Kidney epithelial cell (primary cell): ENCODE data around the gene ROCK2. TPM values are rescaled to one million over a fixed set of nuclear protein-coding genes. Genes with fewer than 3 reads are reported as not detected.

ENCODE experiments used
- DNase-seq: peaks from one replicate; pipeline ENCODE4 v3.0.0-alpha.2; 2010; ENCODE audit warnings: low read depth
- H3K27me3 ChIP-seq: 2 replicates; pipeline ENCODE4 v1.6.0; 2011; ENCODE audit warnings: low read length; ENCODE audit not compliant: control insufficient read depth, insufficient read depth
- H3K36me3 ChIP-seq: 2 replicates; pipeline ENCODE4 v1.5.1; 2011; ENCODE audit warnings: low read length; ENCODE audit not compliant: control insufficient read depth, insufficient read depth
- H3K4me3 ChIP-seq: 2 replicates; pipeline ENCODE4 v1.5.1; 2011; ENCODE audit warnings: low read depth, mild to moderate bottlenecking, control low read depth, low read length
- total RNA-seq: library from RNA; depleted of rRNA; stranded (reverse); fragments of >200 nt; gene quantifications from 2 replicates; pipeline ENCODE4 v1.2.3, GENCODE V29; 2015
- TF ChIP-seq, protein P1 (sequence below): IDR thresholded peaks from 2 replicates; pipeline ENCODE4 v1.5.1; 2011; ENCODE audit warnings: mild to moderate bottlenecking, moderate library complexity, low read length, control low read depth, inconsistent platforms; ENCODE audit not compliant: insufficient read depth, poor library complexity, severe bottlenecking

ROCK2 gene
- total RNA-seq, 1 donor from 2014 or later: 26.4 TPM

DNA sequence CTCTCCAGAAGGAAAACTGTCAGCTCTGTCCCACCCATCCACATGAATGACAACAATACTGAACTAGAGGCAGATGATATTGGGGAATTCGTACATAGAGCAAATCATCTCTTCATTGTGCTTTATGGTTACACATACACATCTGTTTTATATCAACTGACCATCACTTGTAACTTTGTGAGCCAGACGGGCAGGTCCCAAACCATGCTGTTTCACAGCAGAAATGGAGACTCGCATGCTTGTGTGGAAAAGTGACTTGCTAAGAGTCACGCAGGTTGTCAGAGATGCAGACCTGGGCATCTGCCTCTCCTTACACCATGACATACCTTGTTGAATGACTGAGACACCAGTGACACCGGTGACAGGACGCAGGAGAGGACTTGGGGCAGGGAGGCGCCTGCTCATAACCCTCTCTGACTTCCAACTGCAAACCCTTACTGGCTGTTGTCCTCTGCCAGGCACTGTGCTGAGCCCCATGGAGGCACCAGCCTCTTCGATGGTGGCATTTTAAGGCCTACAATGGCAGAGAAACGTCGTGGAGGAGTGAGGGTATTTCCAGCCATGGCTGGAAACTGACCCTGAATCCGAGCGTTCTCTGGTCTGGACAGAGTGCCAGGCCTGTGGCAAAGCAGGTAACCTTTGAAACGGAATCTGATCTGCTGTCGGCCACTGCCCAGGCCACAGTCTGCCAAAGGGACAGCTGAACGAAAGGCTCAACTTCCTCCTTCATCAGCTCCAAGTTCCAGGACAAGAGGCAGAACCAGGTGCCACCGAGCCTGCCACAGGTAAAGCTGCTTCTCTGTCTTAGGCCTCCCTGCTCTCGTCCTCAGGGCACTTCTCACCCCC, 26.9 kb upstream of the ROCK2 start:
- H3K36me3 ChIP-seq: no peaks in the 10 kb centered on the region
- TF ChIP-seq, protein P1, sequence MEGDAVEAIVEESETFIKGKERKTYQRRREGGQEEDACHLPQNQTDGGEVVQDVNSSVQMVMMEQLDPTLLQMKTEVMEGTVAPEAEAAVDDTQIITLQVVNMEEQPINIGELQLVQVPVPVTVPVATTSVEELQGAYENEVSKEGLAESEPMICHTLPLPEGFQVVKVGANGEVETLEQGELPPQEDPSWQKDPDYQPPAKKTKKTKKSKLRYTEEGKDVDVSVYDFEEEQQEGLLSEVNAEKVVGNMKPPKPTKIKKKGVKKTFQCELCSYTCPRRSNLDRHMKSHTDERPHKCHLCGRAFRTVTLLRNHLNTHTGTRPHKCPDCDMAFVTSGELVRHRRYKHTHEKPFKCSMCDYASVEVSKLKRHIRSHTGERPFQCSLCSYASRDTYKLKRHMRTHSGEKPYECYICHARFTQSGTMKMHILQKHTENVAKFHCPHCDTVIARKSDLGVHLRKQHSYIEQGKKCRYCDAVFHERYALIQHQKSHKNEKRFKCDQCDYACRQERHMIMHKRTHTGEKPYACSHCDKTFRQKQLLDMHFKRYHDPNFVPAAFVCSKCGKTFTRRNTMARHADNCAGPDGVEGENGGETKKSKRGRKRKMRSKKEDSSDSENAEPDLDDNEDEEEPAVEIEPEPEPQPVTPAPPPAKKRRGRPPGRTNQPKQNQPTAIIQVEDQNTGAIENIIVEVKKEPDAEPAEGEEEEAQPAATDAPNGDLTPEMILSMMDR: no peak
- no peak overlapping the region for H3K4me3 ChIP-seq
- no peak for DNase-seq
- H3K27me3 ChIP-seq: no peaks in the 10 kb centered on the region

DNA sequence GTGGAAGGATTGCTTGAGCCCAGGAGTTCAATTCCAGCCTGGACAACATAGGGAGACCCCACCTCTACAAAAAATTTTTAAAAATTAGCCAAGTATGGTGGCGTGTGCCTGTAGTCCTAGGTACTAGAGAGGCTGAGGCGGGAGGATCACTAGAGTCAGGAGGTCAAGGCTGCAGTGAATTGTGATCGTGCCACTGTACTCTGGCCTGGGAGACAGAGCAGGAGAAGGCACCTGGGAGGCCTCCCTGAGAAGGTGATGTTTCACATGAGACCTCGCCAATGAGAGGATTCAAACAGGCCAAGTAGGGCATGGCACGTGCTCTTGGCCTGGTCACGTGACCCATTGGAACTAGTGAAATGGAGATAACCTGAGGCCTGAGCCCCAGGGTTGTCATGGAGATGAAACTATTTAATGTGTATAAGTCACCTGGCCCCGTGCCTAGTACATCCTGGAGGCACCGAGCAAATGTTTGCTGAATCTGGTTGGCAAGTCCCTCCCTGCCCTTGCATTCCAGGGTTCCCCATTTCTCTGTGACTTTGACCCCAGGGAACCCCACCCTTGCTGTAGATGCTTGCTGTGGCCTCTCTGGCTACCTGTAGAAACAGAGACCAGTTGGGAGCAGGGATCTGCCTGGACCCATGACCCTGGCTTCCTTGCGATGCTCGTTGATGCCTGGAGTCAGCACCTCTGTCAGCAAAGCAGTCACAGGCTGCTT, 26.1 kb upstream of the ROCK2 start:
- TF ChIP-seq, protein P1: no peak
- no peaks in the 10 kb centered on the region for H3K36me3 ChIP-seq
- no peak overlapping the region for H3K4me3 ChIP-seq
- no peaks in the 10 kb centered on the region for H3K27me3 ChIP-seq
- no peak for DNase-seq

DNA sequence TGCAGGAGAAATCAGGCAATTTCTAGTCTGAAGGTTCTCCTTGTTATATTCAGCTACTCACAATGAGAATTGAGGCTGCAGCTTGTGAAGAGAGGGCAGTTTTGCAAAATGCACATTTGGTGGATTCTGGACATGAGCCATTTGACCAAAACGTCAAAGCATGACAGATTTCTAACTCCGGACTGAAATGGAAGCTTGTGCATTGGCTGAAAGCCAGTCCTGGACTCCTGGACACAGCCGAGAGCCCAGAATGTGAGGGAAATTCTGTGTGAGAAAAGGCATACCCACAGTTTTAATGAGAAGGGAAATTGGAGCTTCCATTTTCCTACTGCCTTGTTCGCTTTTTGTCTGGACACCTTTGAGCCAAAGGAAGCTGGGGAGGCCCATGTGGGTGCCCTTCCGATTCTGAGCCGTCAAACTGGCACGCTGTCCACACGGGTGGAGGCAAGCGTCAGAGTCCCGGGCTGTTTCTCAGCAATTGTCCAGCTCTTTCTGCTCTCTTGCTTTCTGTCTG, 23.7 kb upstream of the ROCK2 start:
- TF ChIP-seq, protein P1: no peak
- no peak for DNase-seq
- H3K4me3 ChIP-seq: no peak overlapping the region
- no peaks in the 10 kb centered on the region for H3K36me3 ChIP-seq
- H3K27me3 ChIP-seq: no peaks in the 10 kb centered on the region

DNA sequence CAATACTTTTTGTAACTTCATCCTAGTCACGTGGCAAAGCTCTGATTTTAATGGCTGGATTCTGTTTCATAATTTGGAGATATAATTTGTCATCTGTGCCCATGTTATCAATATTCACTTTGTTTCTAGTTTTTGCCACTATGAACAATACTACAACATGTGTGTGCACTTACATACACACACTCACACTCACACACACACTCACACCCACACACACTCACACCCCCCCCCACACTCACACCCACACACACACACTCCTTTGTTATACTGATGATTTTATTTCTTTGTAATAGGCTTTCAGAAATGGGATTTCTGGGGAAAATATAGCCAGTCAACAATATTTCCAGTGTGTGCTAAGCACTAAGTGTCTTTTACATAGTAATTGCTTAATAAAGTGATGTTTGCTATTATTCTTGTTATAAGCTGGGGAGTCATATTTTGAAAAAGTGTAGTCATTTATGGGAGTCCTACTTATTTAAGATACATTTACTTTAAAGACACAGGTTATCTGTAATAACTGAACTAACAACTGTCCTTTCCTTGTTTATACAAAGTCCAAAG, 22.8 kb upstream of the ROCK2 start:
- TF ChIP-seq, protein P1: no peak
- H3K4me3 ChIP-seq: no peak overlapping the region
- DNase-seq: no peak
- no peaks in the 10 kb centered on the region for H3K27me3 ChIP-seq
- no peaks in the 10 kb centered on the region for H3K36me3 ChIP-seq

DNA sequence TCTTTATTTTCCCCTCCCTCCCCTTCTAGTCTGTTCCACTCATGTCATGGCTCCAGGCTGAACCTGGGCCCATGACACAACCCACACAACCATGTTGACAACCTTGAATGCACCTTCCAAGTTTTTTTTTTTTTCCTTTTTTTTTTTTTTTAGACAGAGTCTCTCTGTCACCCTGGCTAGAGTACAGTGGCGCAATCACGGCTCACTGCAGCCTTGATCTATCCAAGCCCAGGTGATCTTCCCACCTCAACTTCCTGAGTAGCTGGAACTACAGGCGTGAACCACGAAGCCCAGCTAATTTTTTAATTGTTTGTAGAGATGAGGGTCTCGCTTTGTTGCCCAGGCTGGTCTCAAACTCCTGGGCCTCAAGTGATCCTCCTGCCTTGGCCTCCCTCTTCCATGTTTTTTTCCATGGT, 21.9 kb upstream of the ROCK2 start:
- Histone ChIP-seq H3K4me3 (no peak overlapping the region), H3K27me3 (no peaks in the 10 kb centered on the region), H3K36me3 (no peaks in the 10 kb centered on the region)
- no peak for DNase-seq
- TF ChIP-seq, protein P1: no peak
